GM18517 (cell line): Measurements from ENCODE around the gene ERO1A.
"Not testable (repeated sequence)": the region's sequence is repeated elsewhere in the genome, so short reads cannot be mapped to it uniquely, and the experiment has no call there.

Experiments used
- ATAC-seq: cut with Tn5 transposase; IDR thresholded peaks from one replicate; pipeline ENCODE4 v1.9.1; 2021; ENCODE audit warnings: mild to moderate bottlenecking, moderate library complexity; ENCODE audit not compliant: unreplicated experiment

ERO1A gene, protein sequence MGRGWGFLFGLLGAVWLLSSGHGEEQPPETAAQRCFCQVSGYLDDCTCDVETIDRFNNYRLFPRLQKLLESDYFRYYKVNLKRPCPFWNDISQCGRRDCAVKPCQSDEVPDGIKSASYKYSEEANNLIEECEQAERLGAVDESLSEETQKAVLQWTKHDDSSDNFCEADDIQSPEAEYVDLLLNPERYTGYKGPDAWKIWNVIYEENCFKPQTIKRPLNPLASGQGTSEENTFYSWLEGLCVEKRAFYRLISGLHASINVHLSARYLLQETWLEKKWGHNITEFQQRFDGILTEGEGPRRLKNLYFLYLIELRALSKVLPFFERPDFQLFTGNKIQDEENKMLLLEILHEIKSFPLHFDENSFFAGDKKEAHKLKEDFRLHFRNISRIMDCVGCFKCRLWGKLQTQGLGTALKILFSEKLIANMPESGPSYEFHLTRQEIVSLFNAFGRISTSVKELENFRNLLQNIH

DNA sequence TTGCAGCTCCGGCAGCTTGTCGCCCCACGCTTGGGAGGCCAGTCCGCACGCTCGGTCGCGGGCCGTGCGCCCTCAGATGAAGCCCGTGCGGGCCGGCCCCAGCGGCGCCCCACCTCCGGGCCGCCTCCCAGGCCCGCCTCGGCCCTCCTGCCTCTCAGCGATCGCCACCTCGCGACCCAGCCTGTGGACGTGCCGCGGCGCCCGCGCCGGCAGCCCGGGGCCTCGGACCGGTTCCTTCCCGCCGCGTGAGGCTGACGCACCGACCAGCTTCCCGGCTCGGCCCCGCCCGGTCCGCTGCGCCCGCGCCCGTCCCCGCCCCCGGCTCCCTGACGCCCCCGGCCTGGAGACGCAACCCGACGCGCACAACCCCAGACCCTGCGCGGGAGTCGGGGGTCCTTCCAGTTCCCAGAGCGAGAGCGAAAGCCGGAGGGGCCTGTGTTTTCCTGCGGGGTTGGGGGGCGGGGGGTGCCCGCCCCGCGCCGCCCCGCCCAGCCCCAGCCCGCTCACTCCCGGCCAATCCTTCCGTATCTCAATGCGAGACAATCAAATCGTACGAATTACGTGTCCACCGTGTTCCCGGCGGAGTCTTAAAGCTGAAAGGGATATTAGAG, at the start of gene ERO1A:
ERO1A (minus strand) TSS at position 78 of the 611 bp plus-strand sequence; CDS start at position 1, 77 bp downstream.
- peak; percentile 51 for ATAC-seq

DNA sequence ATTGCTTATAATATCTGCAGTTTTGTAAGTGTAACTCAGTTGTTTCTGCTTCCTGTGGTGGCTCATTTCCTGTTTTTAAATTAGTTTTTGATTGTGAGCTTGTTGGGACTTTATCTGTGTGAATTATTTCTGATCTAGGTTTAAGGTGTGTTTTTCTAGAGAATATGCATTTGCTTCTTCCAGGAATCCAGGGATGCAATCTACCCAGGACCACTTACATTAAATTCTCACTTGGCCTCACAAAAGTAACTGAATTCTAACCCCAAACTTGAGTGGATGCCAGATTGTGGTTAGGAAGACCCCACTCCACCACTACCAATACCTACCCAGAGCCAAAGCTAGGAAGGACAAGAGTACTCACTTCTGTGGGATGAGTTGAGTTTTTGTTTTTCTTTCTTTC, 46.5 kb upstream of the ERO1A start:
- ATAC-seq: peak; percentile 19

DNA sequence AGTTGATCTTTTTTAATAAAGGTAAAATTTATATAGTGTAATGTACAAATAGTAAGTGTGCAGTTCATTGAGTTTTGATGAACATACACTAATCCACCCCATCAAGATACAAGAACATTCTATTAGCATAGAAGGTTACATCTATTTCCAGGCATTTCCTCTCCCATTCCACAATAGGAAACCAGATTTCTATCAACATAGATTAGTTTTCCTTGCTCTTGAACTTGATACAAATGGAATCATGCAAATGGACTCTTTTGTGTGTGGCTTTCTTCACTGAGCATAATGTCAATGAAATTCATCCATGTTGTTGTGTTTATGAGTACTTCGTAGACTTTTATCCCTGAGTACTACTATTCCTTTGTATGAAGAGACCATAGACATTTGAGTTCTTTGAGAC, 45.4 kb upstream of the ERO1A start:
- no peak for ATAC-seq

DNA sequence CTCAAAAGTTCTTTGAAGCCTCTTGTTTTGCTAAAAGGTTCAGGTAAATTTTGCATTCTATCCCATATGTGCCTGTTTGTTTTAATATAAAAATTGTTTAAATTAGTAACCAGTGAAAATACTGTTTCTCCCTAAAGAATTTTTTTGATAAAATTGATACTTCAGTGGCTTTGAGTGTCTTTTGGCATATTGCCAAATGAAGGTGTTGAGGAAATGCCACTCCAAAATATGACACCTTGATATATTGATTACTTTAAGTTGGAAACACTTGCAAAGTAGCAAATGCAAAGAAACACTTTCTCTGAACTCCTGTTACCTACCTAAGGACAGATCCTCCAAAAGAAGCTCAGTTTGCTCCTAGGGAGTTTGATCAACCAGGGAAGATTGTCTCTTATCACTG, 43.1 kb upstream of the ERO1A start:
- no peak for ATAC-seq

DNA sequence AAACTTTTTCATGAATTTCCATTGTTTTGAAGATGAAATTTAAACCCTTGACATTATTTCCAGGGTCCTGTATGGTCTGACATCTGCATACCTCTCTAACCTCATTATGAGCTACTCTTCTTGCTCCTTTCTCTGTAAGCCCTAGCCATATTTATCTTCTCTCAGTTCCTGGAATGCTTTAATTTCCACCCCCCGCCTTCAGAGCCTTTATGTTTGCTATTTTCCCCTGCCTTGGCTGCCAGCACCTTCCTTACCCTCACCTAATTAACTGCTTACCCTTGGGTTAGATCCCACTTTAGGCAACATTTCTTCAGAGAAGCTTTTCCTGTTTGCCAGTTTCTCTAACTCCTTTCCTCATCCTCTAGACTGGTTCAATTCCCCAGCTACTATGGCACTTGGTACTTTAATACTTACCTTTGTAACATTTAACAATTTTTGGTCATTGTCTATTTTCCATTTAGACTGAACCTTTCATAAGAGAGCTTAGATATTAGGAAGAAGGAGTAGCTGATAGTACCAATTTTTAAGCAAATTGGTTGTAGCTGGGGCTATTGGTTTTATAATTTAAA, 40.6 kb upstream of the ERO1A start:
- no peak for ATAC-seq

DNA sequence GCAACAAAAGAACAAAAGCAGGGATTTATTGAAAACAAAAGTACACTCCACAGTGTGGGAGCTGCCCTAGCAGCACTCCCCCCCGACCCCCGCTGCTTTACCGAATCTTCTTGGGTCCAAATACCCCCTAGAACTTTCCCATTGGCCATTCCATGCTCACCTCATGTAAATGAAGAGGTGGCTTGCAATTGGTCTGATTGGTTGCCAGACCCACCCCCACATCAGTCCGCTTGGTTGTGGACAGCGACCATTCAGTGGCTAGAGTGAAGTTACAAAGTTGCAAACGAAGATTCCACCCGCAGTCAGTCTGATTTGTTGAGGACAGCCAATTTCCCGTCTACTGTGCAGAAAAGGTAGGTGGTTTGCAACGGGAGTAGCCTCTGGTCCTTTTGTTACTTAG, 38.5 kb upstream of the ERO1A start:
- no peak for ATAC-seq

DNA sequence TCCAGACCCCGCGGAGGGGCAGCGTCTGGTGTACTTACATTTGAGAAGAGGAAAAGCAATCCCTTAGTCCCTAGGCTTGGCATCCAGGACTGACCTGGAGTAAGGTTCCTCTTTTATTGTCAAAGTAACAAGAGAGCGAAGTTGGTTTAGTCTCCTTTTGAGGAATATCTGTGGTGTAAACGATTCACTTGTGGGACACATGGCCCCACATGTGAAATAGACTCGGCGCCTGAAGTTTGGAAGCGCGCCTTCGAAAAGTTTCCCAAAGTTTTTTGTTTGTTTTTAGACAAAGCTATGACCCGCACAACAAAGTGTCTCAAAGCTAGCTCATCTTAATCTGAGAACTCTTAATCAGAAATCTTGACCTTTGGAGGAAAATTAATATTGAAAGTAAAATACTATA, 35.4 kb upstream of the ERO1A start:
- ATAC-seq: no peak

DNA sequence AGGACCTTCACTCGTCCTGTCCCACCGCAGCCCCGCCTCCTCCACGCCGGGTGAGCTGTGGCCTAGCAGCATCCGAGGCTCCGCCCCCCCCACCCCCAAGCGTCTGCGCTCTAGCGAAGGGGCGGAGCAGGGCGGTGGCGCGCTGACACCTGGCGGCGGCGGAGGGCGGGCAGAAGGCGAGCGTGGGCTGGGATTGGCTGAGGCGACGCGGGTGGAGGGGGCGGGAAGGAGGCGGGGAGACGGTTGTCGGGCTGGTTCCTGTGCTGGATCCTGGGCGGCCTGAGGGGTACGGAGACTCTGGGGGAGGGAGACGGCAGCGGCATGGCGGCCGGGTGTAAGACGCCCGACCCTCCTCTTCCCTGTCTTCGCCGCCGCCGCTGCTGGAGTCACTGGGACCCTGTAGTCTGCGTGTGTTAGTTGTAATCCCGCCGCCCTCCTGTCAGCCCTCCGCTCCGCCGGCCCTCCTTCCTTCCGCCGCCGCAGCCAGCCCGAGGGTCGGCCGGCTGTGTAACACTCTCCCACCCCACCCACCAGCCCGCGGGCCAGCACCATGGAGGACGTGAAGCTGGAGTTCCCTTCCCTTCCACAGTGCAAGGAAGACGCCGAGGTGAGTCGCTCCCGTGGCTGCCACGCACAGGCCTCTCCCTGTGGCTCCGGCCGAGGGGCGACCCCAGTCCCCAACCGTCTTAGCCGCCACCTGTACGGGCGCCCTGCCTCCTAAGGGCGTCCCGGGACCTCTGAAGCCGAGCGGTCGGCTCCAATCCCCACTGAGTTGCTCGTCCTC, 34.8 kb upstream of the ERO1A start, which contains the start of gene STYX:
STYX (plus strand) TSS at position 242 of the 784 bp plus-strand sequence; CDS start at position 551, 309 bp downstream.
- peak; percentile 89 for ATAC-seq

DNA sequence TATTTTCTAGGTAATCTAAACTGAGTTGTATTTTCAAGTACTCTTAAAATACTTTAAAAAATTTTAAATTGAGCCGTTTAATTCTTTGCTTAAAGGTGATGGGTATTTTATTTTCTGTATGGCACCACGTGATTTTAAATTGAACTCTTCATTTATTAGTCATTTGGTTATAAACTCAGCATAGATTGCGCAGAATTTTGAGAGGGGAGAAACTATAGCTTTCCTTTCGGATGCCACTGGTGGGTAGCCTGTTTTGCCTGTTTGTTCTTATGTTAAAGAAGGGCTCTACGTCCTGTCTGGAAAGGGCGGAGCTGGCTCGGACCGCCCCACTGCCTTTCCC, 34.2 kb upstream of the ERO1A start:
- no peak for ATAC-seq

DNA sequence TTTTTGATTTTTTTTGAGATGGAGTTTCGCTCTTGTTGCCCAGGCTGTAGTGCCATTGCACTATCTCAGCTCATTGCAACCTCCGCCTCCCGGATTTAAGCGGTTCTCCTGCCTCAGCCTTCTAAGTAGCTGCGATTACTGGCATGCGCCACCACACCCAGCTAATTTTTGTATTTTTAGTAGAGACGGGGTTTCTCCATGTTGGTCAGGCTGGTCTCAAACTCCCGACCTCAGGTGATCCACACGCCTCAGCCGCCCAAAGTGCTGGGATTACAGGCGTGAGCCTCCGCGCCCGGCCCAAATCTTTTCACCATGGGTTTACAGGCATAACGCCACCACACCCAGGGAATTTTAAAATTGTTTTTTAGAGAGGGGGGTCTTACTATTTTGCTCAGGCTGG, 33.7 kb upstream of the ERO1A start:
- ATAC-seq: not testable (repeated sequence)

DNA sequence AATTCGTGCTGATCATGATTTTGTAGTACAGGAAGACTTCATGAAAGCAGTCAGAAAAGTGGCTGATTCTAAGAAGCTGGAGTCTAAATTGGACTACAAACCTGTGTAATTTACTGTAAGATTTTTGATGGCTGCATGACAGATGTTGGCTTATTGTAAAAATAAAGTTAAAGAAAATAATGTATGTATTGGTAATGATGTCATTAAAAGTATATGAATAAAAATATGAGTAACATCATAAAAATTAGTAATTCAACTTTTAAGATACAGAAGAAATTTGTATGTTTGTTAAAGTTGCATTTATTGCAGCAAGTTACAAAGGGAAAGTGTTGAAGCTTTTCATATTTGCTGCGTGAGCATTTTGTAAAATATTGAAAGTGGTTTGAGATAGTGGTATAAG, 32.2 kb upstream of the ERO1A start:
- not testable (repeated sequence) for ATAC-seq

DNA sequence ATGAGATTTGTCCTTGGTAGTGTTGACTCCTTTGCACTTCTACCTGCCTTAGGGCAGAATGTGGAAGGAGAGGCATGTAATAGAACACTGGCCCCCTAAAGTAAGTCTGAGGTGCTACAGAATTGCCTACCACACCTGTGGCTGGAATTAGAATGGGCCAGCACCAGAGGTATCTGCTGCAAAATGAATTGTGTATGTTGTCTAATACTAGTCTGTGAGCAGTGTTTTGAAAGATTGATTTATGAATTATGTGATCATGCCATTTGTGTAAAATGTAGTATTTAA, 28.9 kb upstream of the ERO1A start:
- ATAC-seq: no peak

DNA sequence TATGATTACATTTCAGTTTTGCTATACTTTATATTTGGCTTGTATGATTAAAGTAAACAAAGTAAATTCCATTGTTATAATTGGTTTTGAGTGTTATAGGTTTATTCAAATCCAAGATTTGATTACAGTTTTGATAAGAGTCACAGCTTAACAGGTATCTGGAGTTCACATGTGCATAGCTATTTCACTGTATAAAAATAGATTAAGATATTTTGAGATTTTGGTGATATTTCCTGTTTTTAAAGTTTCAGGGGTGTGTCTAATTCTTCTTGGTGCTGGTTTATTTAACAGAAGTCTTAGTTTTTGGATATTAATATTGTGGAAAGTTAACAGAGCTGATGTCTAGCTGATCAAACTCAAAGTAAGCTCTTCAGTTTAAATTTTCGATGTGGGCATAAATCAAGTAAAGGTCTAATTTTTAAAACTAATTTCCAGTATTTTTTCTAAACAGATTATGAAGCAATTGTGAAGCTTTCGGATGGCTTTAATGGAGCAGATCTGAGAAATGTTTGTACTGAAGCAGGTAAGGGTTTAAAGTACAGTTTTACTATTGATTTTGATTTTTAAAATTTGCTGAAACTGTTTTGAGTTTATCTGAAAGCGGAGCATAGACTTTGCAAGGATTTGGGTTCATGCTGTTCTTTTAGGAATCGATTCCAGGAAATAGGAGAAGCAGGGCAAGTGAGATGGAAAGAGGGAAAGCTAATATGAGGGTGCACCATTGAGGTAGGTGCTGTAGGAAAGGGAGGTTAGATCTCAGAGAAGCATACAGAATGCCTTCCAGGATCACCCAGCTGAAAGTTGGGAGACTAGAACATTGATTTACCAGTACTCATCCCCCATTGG, 28.4 kb upstream of the ERO1A start:
- no peak for ATAC-seq

DNA sequence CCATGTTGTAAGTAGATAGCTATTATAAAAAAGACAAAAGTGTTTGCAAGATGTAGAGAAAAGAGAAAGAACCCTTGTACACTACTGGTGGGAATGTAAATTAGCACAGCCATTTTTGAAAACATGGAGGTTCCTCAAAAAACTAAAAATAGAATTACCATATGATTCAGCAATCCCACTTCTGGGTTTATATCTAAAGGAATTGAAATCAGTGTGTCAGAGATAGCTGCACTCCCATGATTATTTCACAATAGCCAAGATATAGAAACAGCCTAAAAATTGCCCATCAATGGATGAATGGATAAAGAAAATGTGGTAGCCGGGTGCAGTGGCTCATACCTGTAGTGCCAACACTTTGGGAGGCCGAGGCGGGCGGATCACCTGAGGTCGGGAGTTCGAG, 20.8 kb upstream of the ERO1A start:
- ATAC-seq: no peak

DNA sequence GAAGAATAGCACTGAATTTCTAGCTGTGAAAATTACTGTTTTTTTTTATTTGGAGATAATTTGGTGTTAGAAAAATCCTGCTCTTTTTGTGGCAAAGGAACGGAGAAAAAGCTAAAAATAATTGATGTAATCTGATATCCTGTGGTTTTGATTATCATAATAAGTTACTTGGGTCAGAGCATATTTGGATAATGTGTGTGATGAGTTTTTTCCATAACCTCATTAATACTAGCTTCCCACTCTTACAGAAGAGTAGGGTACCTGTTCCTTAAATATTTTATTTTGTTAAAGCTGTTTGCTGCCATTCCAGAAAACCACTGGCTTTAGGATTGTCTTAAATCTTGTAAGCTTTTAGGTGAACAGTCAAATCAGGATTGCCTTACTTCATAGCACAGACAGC, 16.3 kb upstream of the ERO1A start:
- no peak for ATAC-seq

DNA sequence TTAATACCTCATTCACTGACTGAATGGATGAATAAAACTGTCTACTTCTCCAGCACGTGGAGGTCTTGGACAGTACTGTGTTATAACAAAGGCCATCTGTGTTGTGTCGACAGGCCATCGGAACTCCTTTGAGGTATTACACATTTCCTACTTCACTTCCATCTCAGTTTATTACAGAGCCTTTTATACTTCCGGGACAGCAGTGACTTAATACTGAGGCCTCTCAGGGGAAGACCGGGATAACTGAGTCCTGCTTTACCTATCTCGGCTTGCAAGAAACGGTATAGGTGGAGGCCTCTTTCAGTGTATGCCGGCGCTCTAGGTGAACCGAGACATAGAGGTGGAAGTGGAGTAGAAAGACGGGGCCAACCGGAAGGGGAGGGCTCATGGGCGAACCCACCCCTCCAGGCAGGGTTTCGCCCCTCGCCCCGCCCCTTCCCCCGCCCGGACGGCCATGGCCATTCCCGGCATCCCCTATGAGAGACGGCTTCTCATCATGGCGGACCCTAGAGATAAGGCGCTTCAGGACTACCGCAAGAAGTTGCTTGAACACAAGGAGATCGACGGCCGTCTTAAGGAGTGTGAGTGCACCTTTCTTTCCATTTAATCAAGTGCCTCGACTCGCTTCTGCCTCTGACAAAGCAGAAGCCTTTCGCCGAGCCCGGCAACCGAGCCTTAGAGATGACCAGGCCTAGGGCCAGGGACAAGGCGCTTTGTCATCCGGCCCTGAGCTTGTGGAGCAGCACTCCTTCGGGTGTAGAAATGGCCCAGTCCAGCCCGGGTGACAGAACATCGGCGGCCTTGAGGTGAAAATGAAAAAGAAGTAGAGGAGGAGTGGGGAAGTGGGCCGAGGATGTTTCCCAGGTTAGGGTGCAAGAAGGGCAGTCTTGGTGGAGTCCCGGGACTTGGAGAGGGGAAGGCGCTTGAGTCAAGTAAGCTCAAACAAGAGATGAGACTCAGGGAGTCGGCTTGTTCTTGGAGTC, 11.7 kb upstream of the ERO1A start, which contains the start of gene PSMC6:
PSMC6 (plus strand) TSS at position 477 of the 983 bp plus-strand sequence; CDS start at position 497, 20 bp downstream.
- ATAC-seq: peak; percentile 92

DNA sequence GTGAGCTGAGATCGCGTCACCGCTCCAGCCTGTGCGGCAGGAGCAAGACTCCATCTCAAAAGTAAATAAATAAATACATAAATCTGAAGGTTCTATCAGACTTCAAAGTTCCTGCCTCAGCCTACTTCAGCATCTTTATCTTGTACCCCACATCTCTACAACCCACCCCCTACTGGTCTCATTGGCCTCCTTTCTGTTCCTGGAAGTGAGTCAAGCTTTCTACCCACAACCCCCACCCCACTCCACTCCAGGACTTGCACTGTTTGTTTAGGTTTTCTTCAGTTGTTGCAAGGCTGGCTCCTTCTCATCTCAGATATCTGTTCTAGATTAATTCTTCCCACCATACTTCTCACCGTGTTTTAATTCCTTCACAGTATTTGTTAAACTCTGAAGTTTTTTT, 10.9 kb upstream of the ERO1A start:
- ATAC-seq: no peak

DNA sequence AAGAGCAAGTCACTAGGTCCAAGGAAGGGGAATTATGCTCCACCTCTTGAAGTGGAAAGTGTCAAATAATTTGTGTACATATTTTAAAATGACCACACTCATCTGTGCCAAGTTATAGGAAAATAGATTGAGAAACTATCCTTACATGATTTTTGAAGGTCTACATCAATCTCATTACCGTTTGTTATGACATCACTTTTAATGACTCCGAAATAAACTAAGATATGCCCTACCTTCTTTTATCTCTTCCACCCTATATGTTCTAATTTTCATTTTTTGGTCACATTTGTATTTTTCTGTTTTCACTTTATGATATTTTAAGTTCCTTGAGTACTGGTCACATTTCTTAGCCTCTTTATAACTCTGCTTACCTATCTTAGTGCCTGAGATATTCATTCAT, 8.3 kb upstream of the ERO1A start:
- no peak for ATAC-seq

DNA sequence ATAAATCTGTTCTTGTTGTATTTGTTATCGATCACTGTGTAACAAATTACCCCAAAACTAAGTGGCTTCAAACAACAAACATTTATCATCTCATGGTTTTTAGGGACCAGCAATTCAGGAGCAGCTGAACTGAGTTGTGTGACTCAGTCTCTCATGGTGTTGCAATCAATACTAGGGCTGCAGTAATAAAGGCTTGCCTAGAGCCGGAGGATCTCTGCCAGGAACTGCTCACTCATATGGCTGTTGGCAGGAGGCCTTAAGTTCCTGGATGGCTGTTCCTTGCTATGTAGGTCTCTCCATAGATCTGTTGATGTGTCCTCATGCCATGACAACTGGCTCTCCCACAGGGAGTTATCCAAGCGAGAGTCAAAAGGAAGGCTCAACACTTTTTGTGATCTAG, 7.9 kb upstream of the ERO1A start:
- ATAC-seq: no peak
